Testis (tissue), 3 donors: ENCODE data around the gene ZNF148. TPM values are rescaled to one million over a fixed set of nuclear protein-coding genes. Genes with fewer than 3 reads are reported as not detected.

Experiments
- DNase-seq: peaks from one replicate; pipeline ENCODE4 v3.0.0-alpha.2; 2019
- H3K27ac ChIP-seq, 2 donors: fragments of 200-600 bp; sonication (generic); one replicate each; pipeline ENCODE4 v1.5.1; 2019
- H3K27me3 ChIP-seq: fragments of 200-600 bp; sonication (generic); one replicate; pipeline ENCODE4 v1.5.1; 2019
- H3K36me3 ChIP-seq: fragments of 200-600 bp; sonication (generic); one replicate; pipeline ENCODE4 v1.5.1; 2017; ENCODE audit warnings: low read depth; ENCODE audit errors: missing control alignments
- H3K4me1 ChIP-seq: fragments of 200-600 bp; sonication (generic); one replicate; pipeline ENCODE4 v1.5.1; 2019
- H3K4me3 ChIP-seq, 2 donors: fragments of 200-600 bp; sonication (generic); one replicate each; pipeline ENCODE4 v1.5.1; 2017 to 2019
- H3K9me3 ChIP-seq: fragments of 200-600 bp; sonication (generic); one replicate; pipeline ENCODE4 v1.5.1; 2017
- CTCF ChIP-seq, 3 experiments: fragments of 450-650 bp in 2 of 3; fragments of 200-600 bp in 1 of 3; sonication (generic) in 1 of 3; IDR thresholded peaks; one replicate each; pipeline ENCODE4 v1.5.1; 2016 to 2019; ENCODE audit warnings: antibody characterized with exemption in 3 of 3, mild to moderate bottlenecking in 2 of 3, moderate library complexity in 1 of 3
- POLR2A ChIP-seq: fragments of 450-650 bp; IDR thresholded peaks from one replicate; pipeline ENCODE4 v1.6.1; 2017; ENCODE audit warnings: antibody characterized with exemption, mild to moderate bottlenecking, moderate library complexity
- WGBS, 2 donors: methylation state at CpG; one replicate each; pipeline ENCODE4 v1.1.5; 2018; 5-methylcytosine and 5-hydroxymethylcytosine counted together
- intact Hi-C: fragments of 100-400 bp; cut with DNase I; formaldehyde crosslinking; loops from one replicate; pipeline ENCODE4 v1.15.1; 2023; ENCODE audit warnings: low total_unique reads
- polyA plus RNA-seq: library from polyadenylated mRNA; stranded (reverse); fragments of 350-450 nt; fragmentation: Illumina TruSeq; extraction: RNeasy Lipid Tissue Mini Kit (QIAGEN cat#74804); gene quantifications from one replicate; pipeline ENCODE4 v1.2.3, GENCODE V29; 2014; ENCODE audit warnings: low read depth, low replicate concordance; ENCODE audit not compliant: insufficient read depth
- total RNA-seq, 2 donors: library from RNA; depleted of rRNA; stranded (reverse); fragments of >200 nt; gene quantifications; one replicate each; pipeline ENCODE4 v1.2.3, GENCODE V29; 2016

Gene ZNF148
- total and polyA plus RNA-seq, 3 donors from 2014 or later: 17.6 to 33.6 (median 29.7) TPM

GRCh38 chr3:125202197-125202596 is 172.9 kb downstream of the ZNF148 start:
- 77 to 88% methylated on average over 4 of the region's 4 CpGs for WGBS, 2 donors
- Histone ChIP-seq H3K4me1 (no peaks in the 10 kb centered on the region), H3K27me3 (no peaks in the 10 kb centered on the region), H3K9me3 (no peaks in the 10 kb centered on the region), H3K36me3 (no peaks in the 10 kb centered on the region), H3K27ac (no peak overlapping the region), H3K4me3 (no peak overlapping the region)
- TF ChIP-seq CTCF (IDR thresholded peaks at IDR 0.05) (no peak), POLR2A (no peak)
- intact Hi-C loops: no loop called here
- no peak for DNase-seq

- H3K27me3 ChIP-seq: no peaks in the 10 kb centered on the region
- TF ChIP-seq POLR2A (no peak), CTCF (IDR thresholded peaks at IDR 0.05) (no peak)
- H3K27ac ChIP-seq: no peak overlapping the region
- intact Hi-C loops: no loop called here
- H3K9me3 ChIP-seq: no peaks in the 10 kb centered on the region
- H3K36me3 ChIP-seq: no peaks in the 10 kb centered on the region
- 87 to 88% methylated on average over 6 of the region's 6 CpGs for WGBS, 2 donors
- no peak for DNase-seq
- no peak overlapping the region for H3K4me3 ChIP-seq
- no peaks in the 10 kb centered on the region for H3K4me1 ChIP-seq
Observed at GRCh38 chr3:125200731-125201139, 174.4 kb downstream of the ZNF148 start.

- no peak overlapping the region for H3K27ac ChIP-seq
- 77 to 83% methylated on average over 5 of the region's 5 CpGs for WGBS, 2 donors
- H3K4me1 ChIP-seq: no peaks in the 10 kb centered on the region
- intact Hi-C loops: no loop called here
- DNase-seq: no peak
- H3K4me3 ChIP-seq: no peak overlapping the region
- no peaks in the 10 kb centered on the region for H3K9me3 ChIP-seq
- no peaks in the 10 kb centered on the region for H3K27me3 ChIP-seq
- H3K36me3 ChIP-seq: no peaks in the 10 kb centered on the region
- TF ChIP-seq POLR2A (no peak), CTCF (IDR thresholded peaks at IDR 0.05) (no peak)
Observed at GRCh38 chr3:125194849-125195601, 180.1 kb downstream of the ZNF148 start.

- TF ChIP-seq POLR2A: no peak
- TF ChIP-seq CTCF (IDR thresholded peaks at IDR 0.05): no peak
- WGBS, 2 donors: 94 to 95% methylated on average over 7 of the region's 7 CpGs
Observed at GRCh38 chr3:125194061-125194848, 180.9 kb downstream of the ZNF148 start.

More at GRCh38 chr3:125194061-125194848, 180.9 kb downstream of the ZNF148 start:
- H3K4me3 ChIP-seq: no peak overlapping the region
- DNase-seq: no peak
- H3K27ac ChIP-seq: no peak overlapping the region
- intact Hi-C loops: no loop called here
- H3K4me1 ChIP-seq: no peaks in the 10 kb centered on the region
- H3K27me3 ChIP-seq: no peaks in the 10 kb centered on the region
- no peaks in the 10 kb centered on the region for H3K9me3 ChIP-seq
- no peaks in the 10 kb centered on the region for H3K36me3 ChIP-seq
